GM12892 (cell line): ENCODE data around the gene B4GALT3.

Experiments used
- POLR2A ChIP-seq: IDR thresholded peaks from 2 replicates; pipeline ENCODE4 v1.6.1; 2011; ENCODE audit warnings: low read depth, low read length, control low read depth
- POLR2AphosphoS5 ChIP-seq: IDR thresholded peaks from 2 replicates; pipeline ENCODE4 v1.6.1; 2011; ENCODE audit warnings: low read depth, low read length, control low read depth
- TAF1 ChIP-seq: IDR thresholded peaks from 2 replicates; pipeline ENCODE4 v1.6.1; 2011; ENCODE audit warnings: low read depth, mild to moderate bottlenecking, control low read depth, low read length, borderline replicate concordance

DNA sequence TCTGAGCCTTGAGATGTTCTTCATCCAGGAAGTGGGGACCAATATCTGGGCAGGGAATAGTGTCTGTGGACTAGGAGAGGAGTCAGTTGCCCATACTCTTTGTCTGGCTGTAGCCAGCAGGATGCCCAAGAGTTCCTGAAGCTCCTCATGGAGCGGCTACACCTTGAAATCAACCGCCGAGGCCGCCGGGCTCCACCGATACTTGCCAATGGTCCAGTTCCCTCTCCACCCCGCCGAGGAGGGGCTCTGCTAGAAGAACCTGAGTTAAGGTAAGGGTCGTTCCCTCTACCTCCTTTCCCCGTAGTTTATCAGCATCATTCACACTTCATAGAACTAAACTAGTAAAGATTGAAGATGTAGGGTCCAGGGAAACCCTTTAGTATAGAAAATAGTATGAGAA is 14.5 kb downstream of the B4GALT3 start:
- TF ChIP-seq POLR2A = no peak
- no peak for TF ChIP-seq POLR2AphosphoS5
- TF ChIP-seq TAF1 = no peak
